Measurements from ENCODE around the gene OSBP2.
A peak's percentile ranks its signal among the peaks of the same experiment; 100 is the strongest.
"Not testable (repeated sequence)": the region's sequence is repeated elsewhere in the genome, so short reads cannot be mapped to it uniquely, and the experiment has no call there.

Gene OSBP2

DNA sequence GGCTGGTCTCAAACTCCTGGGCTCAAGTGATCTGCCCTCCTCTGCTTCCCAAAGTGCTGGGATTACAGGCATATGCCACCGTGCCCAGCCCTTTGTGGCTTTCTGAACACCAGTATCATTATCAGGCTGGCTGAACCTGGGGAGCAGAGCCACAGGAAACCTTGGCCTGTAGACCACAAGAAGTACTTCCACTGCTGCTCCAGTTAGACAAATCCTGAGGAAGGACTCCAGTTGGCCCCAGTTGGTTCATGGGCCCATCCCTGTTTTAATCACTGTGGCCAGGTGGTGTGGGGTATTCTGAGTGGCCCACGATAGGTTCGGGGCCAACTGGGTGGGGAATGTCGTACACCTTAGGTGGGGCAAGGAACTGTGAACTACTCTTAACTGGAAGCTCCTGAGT lies 21.5 kb upstream of the OSBP2 start:
- no peak for ATAC-seq
- TF ChIP-seq ZNF8 (CRISPR knock-in tag; IDR thresholded peaks at IDR 0.05) (no peak), ZNF70 (CRISPR knock-in tag; IDR thresholded peaks at IDR 0.05) (no peak), ZC3H10 (CRISPR knock-in tag; IDR thresholded peaks at IDR 0.05) (no peak), RARB (CRISPR knock-in tag; IDR thresholded peaks at IDR 0.05) (no peak), BACH2 (CRISPR knock-in tag; IDR thresholded peaks at IDR 0.05; ENCODE audit: borderline replicate concordance) (no peak), CSDC2 (CRISPR knock-in tag; IDR thresholded peaks at IDR 0.05) (no peak), ARNTL (CRISPR knock-in tag; IDR thresholded peaks at IDR 0.05; ENCODE audit: borderline replicate concordance, low read depth) (no peak)
- TF ChIP-seq, protein P1, sequence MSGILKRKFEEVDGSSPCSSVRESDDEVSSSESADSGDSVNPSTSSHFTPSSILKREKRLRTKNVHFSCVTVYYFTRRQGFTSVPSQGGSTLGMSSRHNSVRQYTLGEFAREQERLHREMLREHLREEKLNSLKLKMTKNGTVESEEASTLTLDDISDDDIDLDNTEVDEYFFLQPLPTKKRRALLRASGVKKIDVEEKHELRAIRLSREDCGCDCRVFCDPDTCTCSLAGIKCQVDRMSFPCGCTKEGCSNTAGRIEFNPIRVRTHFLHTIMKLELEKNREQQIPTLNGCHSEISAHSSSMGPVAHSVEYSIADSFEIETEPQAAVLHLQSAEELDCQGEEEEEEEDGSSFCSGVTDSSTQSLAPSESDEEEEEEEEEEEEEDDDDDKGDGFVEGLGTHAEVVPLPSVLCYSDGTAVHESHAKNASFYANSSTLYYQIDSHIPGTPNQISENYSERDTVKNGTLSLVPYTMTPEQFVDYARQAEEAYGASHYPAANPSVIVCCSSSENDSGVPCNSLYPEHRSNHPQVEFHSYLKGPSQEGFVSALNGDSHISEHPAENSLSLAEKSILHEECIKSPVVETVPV (CRISPR knock-in tag; IDR thresholded peaks at IDR 0.05) = no peak

DNA sequence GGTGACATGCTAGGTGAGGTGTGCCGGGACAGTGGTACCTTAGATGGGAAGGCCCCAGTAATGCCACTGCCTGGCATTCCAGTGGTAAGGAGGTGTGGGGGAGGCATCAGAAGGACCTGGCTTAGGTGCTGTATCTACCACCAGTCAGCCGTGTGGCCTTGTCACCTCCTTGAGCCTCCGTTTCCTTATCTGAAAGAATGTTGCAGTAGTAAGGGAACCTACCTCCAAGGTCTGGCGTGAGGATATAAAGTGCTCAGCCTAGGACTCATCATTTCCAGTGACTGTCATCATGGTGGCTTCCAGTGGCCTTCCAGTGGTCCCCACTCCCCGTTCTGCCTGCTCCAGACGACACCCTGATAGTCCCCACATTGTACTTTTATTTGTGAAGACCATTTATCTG lies 20.2 kb upstream of the OSBP2 start:
- no peak for ATAC-seq
- TF ChIP-seq, protein P2, sequence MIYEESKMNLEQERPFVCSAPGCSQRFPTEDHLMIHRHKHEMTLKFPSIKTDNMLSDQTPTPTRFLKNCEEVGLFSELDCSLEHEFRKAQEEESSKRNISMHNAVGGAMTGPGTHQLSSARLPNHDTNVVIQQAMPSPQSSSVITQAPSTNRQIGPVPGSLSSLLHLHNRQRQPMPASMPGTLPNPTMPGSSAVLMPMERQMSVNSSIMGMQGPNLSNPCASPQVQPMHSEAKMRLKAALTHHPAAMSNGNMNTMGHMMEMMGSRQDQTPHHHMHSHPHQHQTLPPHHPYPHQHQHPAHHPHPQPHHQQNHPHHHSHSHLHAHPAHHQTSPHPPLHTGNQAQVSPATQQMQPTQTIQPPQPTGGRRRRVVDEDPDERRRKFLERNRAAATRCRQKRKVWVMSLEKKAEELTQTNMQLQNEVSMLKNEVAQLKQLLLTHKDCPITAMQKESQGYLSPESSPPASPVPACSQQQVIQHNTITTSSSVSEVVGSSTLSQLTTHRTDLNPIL (CRISPR knock-in tag; IDR thresholded peaks at IDR 0.05; ENCODE audit: low read depth) = no peak
- no peak for TF ChIP-seq ZFP30 (CRISPR knock-in tag; IDR thresholded peaks at IDR 0.05)
- TF ChIP-seq CSDC2 (CRISPR knock-in tag; IDR thresholded peaks at IDR 0.05) = no peak
- no peak for TF ChIP-seq ZC3H10 (CRISPR knock-in tag; IDR thresholded peaks at IDR 0.05)
- TF ChIP-seq, protein P3, sequence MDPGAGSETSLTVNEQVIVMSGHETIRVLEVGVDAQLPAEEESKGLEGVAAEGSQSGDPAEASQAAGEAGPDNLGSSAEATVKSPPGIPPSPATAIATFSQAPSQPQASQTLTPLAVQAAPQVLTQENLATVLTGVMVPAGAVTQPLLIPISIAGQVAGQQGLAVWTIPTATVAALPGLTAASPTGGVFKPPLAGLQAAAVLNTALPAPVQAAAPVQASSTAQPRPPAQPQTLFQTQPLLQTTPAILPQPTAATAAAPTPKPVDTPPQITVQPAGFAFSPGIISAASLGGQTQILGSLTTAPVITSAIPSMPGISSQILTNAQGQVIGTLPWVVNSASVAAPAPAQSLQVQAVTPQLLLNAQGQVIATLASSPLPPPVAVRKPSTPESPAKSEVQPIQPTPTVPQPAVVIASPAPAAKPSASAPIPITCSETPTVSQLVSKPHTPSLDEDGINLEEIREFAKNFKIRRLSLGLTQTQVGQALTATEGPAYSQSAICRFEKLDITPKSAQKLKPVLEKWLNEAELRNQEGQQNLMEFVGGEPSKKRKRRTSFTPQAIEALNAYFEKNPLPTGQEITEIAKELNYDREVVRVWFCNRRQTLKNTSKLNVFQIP (CRISPR knock-in tag; IDR thresholded peaks at IDR 0.05; ENCODE audit: borderline replicate concordance, low read depth) = no peak
- TF ChIP-seq BACH2 (CRISPR knock-in tag; IDR thresholded peaks at IDR 0.05; ENCODE audit: borderline replicate concordance) = no peak
- no peak for TF ChIP-seq ZNF8 (CRISPR knock-in tag; IDR thresholded peaks at IDR 0.05)
- TF ChIP-seq ESRRG (CRISPR knock-in tag; IDR thresholded peaks at IDR 0.05) = no peak

DNA sequence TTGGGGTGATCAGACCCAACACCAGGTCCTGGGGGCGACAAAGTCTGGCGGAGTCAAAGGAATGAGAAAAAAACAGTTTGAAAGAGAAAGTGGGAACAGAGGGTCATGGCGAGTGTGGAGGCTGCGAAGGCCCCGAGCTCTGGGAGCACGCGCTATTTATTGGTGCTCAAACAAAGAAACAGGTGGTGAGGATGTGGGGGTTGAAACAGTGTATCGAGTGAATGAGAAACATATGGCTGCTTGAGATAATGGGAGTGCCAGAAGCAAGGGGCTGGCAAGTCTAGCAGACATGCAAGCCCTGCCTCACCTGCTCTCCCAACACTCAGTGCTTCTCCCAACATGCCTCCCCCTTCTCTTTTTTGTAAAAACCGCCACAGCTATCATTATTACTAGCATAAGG lies 19.2 kb upstream of the OSBP2 start:
- no peak for ATAC-seq
- TF ChIP-seq TCF4 (CRISPR knock-in tag; IDR thresholded peaks at IDR 0.05; ENCODE audit: borderline replicate concordance) (peak; percentile 31; the same call in 1 of the 2 replicates), SNAI2 (CRISPR knock-in tag; IDR thresholded peaks at IDR 0.05) (no peak)

DNA sequence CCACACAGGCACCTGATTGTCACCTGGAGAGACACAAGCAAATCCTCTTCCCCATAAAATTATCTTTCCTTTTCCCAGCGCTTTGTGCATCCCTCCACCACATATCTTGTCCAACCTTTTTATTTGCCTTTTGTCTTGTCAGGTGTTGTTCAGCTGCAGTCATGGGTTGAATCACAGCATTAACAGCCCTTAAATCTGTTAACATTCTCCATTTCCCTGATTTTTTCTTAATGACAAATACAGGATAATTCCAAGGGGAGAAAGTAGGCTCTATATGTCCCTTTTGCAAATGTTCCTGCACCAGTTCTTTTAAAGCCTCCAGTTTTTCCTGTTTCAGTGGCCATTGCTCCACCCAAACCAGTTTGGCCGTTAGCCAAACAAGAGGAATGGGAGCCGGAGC lies 18.1 kb upstream of the OSBP2 start:
- not testable (repeated sequence) for ATAC-seq

DNA sequence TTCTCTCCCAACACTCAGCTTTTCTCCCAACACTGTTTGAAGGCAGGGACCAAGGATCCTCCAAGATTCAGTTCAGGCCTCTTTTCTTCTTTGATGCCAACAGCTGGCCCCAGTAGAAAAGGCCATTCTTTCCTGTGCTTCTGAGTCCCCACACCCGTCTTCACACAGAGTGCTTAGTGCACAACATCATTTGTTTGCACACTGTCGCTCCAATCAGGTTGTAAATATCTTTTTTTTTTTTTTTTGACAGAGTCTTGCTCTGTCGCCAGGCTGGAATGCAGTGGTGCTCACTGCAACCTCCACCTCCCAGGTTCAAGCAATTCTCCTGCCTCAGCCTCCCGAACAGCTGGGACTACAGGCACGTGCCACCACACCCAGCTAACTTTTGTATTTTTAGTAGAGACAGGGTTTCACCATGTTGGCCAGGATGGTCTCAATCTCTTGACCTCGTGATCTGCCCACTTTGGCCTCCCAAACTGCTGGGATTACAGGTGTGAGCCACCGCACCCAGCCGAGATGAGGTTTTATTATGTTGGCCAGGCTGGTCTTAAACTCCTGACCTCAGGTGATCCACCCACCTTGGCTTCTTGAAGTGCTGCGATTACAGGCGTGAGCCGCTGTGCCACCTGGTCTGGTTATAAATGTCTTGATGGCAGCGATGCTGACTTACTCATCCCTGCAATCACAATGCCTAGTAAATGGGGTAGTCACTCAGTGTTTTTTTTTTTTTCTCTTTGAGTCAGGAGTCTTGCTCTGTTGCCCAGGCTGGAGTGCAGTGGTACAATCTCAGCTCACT lies 14.6 kb upstream of the OSBP2 start:
- ATAC-seq = not testable (repeated sequence)

DNA sequence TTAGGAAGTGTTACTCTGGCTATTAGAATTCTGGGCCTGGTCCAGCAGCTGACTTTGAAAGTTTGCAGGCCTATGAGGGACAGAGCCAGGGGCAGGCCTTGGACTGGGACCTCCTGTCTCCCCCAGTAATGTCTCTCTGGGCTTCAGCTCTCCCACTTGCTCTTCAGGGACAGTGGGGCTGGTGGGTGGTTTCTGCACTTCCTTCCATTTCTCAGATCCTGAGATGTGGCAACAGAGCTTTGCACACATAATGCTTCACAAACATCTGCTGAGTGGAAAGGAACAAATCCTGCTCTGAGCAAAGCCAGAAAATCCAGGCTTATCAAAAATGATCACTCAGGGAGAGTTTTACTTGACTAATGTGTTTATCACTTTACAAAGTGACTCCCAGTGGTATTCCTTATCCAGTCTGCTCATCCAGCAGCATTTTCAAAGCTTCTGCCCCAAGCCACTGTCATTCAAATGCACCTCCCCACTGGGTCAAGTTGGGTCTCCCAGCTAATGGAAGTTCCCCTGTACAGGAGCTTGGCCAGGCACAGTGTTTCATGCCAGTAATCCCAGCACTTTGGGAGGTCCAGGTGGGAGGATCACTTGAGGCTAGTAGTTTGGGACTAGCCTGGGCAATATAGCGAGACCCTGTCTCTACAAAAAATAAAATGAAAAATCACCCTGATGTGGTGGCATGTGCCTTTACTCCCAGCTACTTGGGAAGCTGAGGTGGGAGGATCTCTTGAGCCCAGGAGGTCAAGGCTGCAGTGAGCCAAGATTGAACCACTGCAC lies 13.5 kb upstream of the OSBP2 start:
- no peak; the same call in 2 of the 3 replicates for ATAC-seq
- TF ChIP-seq ZNF565 (CRISPR knock-in tag; conservative IDR thresholded peaks at IDR 0.05; ENCODE audit: low read depth) (no peak), ARNTL (CRISPR knock-in tag; IDR thresholded peaks at IDR 0.05; ENCODE audit: borderline replicate concordance, low read depth) (no peak), ISL1 (CRISPR knock-in tag; IDR thresholded peaks at IDR 0.05) (no peak), TCF4 (CRISPR knock-in tag; IDR thresholded peaks at IDR 0.05; ENCODE audit: borderline replicate concordance) (no peak), ESRRG (CRISPR knock-in tag; IDR thresholded peaks at IDR 0.05) (no peak), ZFP30 (CRISPR knock-in tag; IDR thresholded peaks at IDR 0.05) (no peak), ZNF8 (CRISPR knock-in tag; IDR thresholded peaks at IDR 0.05) (no peak), CSDC2 (CRISPR knock-in tag; IDR thresholded peaks at IDR 0.05) (no peak), TOX (CRISPR knock-in tag; IDR thresholded peaks at IDR 0.05; ENCODE audit: borderline replicate concordance) (no peak)
- TF ChIP-seq, protein P4, sequence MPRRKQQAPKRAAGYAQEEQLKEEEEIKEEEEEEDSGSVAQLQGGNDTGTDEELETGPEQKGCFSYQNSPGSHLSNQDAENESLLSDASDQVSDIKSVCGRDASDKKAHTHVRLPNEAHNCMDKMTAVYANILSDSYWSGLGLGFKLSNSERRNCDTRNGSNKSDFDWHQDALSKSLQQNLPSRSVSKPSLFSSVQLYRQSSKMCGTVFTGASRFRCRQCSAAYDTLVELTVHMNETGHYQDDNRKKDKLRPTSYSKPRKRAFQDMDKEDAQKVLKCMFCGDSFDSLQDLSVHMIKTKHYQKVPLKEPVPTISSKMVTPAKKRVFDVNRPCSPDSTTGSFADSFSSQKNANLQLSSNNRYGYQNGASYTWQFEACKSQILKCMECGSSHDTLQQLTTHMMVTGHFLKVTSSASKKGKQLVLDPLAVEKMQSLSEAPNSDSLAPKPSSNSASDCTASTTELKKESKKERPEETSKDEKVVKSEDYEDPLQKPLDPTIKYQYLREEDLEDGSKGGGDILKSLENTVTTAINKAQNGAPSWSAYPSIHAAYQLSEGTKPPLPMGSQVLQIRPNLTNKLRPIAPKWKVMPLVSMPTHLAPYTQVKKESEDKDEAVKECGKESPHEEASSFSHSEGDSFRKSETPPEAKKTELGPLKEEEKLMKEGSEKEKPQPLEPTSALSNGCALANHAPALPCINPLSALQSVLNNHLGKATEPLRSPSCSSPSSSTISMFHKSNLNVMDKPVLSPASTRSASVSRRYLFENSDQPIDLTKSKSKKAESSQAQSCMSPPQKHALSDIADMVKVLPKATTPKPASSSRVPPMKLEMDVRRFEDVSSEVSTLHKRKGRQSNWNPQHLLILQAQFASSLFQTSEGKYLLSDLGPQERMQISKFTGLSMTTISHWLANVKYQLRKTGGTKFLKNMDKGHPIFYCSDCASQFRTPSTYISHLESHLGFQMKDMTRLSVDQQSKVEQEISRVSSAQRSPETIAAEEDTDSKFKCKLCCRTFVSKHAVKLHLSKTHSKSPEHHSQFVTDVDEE (CRISPR knock-in tag; IDR thresholded peaks at IDR 0.05) = no peak
- TF ChIP-seq, protein P2 (CRISPR knock-in tag; IDR thresholded peaks at IDR 0.05; ENCODE audit: low read depth) = no peak
- TF ChIP-seq, protein P1 (CRISPR knock-in tag; IDR thresholded peaks at IDR 0.05) = no peak

Data from SK-N-SH treated with all-trans-retinoic acid at 6 μM for 48 hours (cell line).